Measurements from ENCODE around the gene VPS29. TPM values are rescaled to one million over a fixed set of nuclear protein-coding genes. Genes with fewer than 3 reads are reported as not detected.

Gene VPS29
- total and polyA plus RNA-seq, 2 of the 4 experiments (the other 2 are of a cell fraction), result 122 to 150 TPM

DNA sequence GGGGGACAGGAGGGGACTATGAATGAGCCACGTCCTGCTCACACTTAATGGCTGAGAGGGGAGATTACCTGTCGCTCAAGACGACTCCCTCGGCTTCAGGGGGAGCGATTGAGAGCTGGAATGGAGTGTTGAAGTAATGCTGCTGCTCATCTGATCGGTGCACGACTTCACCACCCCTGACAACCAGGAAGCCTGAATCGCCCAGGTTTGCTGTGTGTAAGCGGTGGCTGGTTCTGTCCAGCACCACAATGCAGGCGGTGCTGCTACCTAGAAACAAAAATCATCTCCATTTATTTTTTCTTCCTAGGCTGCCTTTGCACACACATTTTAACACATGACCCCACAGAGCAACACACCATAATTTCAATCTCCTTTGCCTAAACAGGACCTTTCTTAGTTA lies 43.9 kb upstream of the VPS29 start:
- Histone ChIP-seq H2BK120ac (ENCODE audit: low read depth, low read length) (peak overlapping the region; percentile 80), H3K18ac (ENCODE audit: low read depth, low read length) (no peak overlapping the region), H2BK20ac (ENCODE audit: low read depth, low read length) (peak overlapping the region; percentile 43), H3K9ac (ENCODE audit: low read depth, low read length) (no peak overlapping the region), H2AK5ac (ENCODE audit: low read depth, low read length) (peak overlapping the region; percentile 88), H3K4me1 (ENCODE audit: control insufficient read depth, insufficient read depth, low read length) (peaks cover 20% of the 10 kb centered on the region), H4K20me1 (ENCODE audit: insufficient read depth, low read length) (peaks cover 24% of the 10 kb centered on the region), H3K79me1 (ENCODE audit: low read depth in 1 of 2, low read length in 2 of 2) (peaks cover 13 to 55% of the 10 kb centered on the region in 2 experiments), H2BK5ac (ENCODE audit: low read depth, low read length, poor library complexity, severe bottlenecking) (peak overlapping the region; percentile 82), H3K27me3 (ENCODE audit: control insufficient read depth, insufficient read depth, low read length) (no peaks in the 10 kb centered on the region), H3K4me2 (ENCODE audit: low read depth, low read length) (no peak overlapping the region), H2BK15ac (ENCODE audit: low read depth, low read length) (peak overlapping the region; percentile 51; the same call in 2 of the 3 replicates), H3K23ac (ENCODE audit: low read depth, low read length) (no peak overlapping the region; the same call in 1 of the 2 replicates), H3K36me3 (ENCODE audit: control insufficient read depth, insufficient read depth, low read length) (no peaks in the 10 kb centered on the region; the same call in none of the 2 replicates), H3K56ac (ENCODE audit: extremely low read depth, insufficient read depth, low read length) (no peak overlapping the region), H4K5ac (ENCODE audit: low read depth, low read length) (no peak overlapping the region; the same call in 1 of the 2 replicates), H3K4me3 (ENCODE audit: insufficient read depth, low read depth, low read length) (no peak overlapping the region), H2AFZ (replicated peaks; ENCODE audit: low read length, poor library complexity) (no peak overlapping the region), H3K4ac (ENCODE audit: low read depth, low read length) (peak overlapping the region; percentile 85), H3K9me3 (ENCODE audit: control insufficient read depth, insufficient read depth, low read length) (no peaks in the 10 kb centered on the region), H2AK9ac (replicated peaks; ENCODE audit: low read depth, low read length, poor library complexity) (no peak overlapping the region), H3K9me1 (ENCODE audit: insufficient read depth, low read length) (peaks cover 19% of the 10 kb centered on the region), H3K27ac (ENCODE audit: insufficient read depth, low read length) (peak overlapping the region; percentile 35; the same call in 1 of the 2 replicates), H4K91ac (ENCODE audit: insufficient read depth, low read depth, low read length) (peak overlapping the region; percentile 57), H4K8ac (ENCODE audit: low read depth in 2 of 2, low read length in 2 of 2) (peak overlapping the region in 1 of 2 experiments; percentile 27; a peak in 1 of 4 replicates), H3K14ac (replicated peaks; ENCODE audit: low read depth, low read length) (peak overlapping the region; percentile 43; the same call in 1 of the 2 replicates)
- BruUV-seq (replicated peaks), result no TSS peak
- TF ChIP-seq CEBPB (IDR thresholded peaks at IDR 0.05; ENCODE audit: low read depth, low read length) (no peak), MAFK (IDR thresholded peaks at IDR 0.05; ENCODE audit: low read depth, low read length) (no peak), FOS (IDR thresholded peaks at IDR 0.05; ENCODE audit: low read depth, low read length) (no peak), SMC3 (IDR thresholded peaks at IDR 0.05; ENCODE audit: low read depth, low read length) (no peak), CHD1 (IDR thresholded peaks at IDR 0.05; ENCODE audit: low read depth, low read length) (no peak), MXI1 (IDR thresholded peaks at IDR 0.05; ENCODE audit: borderline replicate concordance, low read depth, low read length) (no peak), RAD21 (IDR thresholded peaks at IDR 0.05; ENCODE audit: low read length) (no peak), RCOR1 (IDR thresholded peaks at IDR 0.05; ENCODE audit: insufficient replicate concordance, low read length) (no peak), POLR2A (IDR thresholded peaks at IDR 0.05; ENCODE audit: low read depth, low read length) (no peak), BHLHE40 (IDR thresholded peaks at IDR 0.05; ENCODE audit: low read depth, low read length) (no peak), MAZ (IDR thresholded peaks at IDR 0.05; ENCODE audit: borderline replicate concordance, low read depth, low read length) (no peak), RFX5 (IDR thresholded peaks at IDR 0.05; ENCODE audit: low read depth, low read length) (no peak), NFE2L2 (IDR thresholded peaks at IDR 0.05; ENCODE audit: low read depth, low read length) (no peak)
- TF ChIP-seq, protein P1, sequence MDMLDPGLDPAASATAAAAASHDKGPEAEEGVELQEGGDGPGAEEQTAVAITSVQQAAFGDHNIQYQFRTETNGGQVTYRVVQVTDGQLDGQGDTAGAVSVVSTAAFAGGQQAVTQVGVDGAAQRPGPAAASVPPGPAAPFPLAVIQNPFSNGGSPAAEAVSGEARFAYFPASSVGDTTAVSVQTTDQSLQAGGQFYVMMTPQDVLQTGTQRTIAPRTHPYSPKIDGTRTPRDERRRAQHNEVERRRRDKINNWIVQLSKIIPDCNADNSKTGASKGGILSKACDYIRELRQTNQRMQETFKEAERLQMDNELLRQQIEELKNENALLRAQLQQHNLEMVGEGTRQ (IDR thresholded peaks at IDR 0.05; ENCODE audit: low read depth, low read length), result no peak
- TF ChIP-seq, protein P2, sequence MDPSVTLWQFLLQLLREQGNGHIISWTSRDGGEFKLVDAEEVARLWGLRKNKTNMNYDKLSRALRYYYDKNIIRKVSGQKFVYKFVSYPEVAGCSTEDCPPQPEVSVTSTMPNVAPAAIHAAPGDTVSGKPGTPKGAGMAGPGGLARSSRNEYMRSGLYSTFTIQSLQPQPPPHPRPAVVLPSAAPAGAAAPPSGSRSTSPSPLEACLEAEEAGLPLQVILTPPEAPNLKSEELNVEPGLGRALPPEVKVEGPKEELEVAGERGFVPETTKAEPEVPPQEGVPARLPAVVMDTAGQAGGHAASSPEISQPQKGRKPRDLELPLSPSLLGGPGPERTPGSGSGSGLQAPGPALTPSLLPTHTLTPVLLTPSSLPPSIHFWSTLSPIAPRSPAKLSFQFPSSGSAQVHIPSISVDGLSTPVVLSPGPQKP (IDR thresholded peaks at IDR 0.05; ENCODE audit: borderline replicate concordance, low read depth, low read length), result no peak
- TF ChIP-seq, protein P3, sequence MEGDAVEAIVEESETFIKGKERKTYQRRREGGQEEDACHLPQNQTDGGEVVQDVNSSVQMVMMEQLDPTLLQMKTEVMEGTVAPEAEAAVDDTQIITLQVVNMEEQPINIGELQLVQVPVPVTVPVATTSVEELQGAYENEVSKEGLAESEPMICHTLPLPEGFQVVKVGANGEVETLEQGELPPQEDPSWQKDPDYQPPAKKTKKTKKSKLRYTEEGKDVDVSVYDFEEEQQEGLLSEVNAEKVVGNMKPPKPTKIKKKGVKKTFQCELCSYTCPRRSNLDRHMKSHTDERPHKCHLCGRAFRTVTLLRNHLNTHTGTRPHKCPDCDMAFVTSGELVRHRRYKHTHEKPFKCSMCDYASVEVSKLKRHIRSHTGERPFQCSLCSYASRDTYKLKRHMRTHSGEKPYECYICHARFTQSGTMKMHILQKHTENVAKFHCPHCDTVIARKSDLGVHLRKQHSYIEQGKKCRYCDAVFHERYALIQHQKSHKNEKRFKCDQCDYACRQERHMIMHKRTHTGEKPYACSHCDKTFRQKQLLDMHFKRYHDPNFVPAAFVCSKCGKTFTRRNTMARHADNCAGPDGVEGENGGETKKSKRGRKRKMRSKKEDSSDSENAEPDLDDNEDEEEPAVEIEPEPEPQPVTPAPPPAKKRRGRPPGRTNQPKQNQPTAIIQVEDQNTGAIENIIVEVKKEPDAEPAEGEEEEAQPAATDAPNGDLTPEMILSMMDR (conservative IDR thresholded peaks at IDR 0.05; ENCODE audit: low read depth, low read length), result no peak
- POLR2A ChIA-PET (ENCODE audit: unreplicated experiment), result no interaction called here
- intact Hi-C loops (cut with micrococcal nuclease), result loop anchor here (5.0 kb wide), 1 partner anchor 36 kb away; the partner anchor contains the start of gene PPTC7
- DNase-seq, result peak; percentile 12
- CTCF ChIA-PET, result no interaction called here
- in situ Hi-C loops (cut with MboI; ENCODE audit: low sequenced_read_pairs), result no loop called here
- no peak for ATAC-seq (ENCODE audit: low read depth)
- dilution Hi-C loops (cut with HindIII; ENCODE audit: low sequenced_read_pairs, unreplicated experiment), result no loop called here
- WGBS, 2 experiments (ENCODE audit: extremely low coverage in 2 of 2, insufficient read length in 1 of 2), result 83% methylated on average over 3 of the region's 10 CpGs; no CpG with 5 or more reads in 1 of the 2 experiments

Data from IMR-90 (cell line).